Ramos (cell line): ENCODE measurements around the gene IPMK.
"Not testable (repeated sequence)": the region's sequence is repeated elsewhere in the genome, so short reads cannot be mapped to it uniquely, and the experiment has no call there.

Experiments
- in situ Hi-C: fragments of 300-500 bp; cut with MboI; formaldehyde crosslinking; loops from one replicate; pipeline ENCODE4 v1.14.3; 2022; ENCODE audit warnings: low sequenced_read_pairs; ENCODE audit not compliant: unreplicated experiment

IPMK gene

DNA sequence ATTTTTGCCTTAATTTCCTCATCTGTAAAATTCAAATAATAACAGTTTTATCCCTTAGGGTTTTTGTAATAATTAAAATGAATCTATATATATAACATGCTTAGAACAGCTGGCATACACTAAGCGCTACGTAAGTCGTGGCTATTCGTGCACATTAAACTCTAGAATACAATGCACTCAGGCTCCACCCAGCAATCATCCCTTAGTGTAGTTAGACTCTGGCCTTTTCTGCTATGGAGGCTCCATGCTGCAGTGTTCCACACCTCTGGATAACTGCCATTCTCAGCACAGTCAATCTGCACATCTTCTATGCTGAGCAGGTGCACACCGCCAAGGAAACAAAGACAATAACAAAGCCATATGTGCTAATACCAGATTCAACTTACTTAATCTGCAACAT lies 92.9 kb downstream of the IPMK start:
- in situ Hi-C loops: no loop called here

DNA sequence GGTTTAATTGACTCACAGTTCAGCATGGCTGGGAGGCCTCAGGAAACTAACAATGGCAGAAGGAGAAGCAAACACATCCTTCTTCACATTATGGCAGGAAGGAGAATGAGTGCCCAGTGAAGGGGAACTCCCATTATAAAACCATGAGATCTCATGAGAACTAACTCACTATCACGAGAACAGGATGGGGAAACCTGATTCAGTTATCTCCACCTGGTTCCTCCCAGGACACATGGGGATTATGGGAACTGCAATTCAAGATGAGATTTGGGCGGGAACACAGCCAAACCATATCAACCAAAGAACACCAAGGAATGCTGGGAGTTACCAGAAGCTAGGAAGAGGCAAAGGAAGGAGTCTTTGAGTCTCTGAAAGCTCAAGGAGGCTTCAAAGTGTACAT lies 94.3 kb downstream of the IPMK start:
- in situ Hi-C loops: no loop called here

DNA sequence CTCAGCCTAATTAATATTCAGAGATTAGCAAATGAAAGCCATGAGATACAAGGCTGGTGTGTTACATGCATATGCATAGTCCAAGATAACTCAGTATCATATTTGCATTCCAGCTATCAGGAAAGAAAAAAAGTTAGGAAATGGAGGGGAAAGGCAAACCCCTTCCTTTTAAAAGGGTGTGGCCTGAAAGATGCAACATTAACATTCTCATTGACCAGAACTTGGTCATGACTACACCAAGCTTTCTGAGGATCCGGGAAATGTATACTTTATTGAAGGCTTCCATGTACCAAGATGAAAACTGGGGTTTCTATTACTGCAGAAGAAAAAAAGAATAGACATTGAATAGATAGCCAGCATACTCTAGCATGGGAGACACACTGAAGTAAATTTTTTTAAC lies 96.5 kb downstream of the IPMK start:
- in situ Hi-C loops: no loop called here

DNA sequence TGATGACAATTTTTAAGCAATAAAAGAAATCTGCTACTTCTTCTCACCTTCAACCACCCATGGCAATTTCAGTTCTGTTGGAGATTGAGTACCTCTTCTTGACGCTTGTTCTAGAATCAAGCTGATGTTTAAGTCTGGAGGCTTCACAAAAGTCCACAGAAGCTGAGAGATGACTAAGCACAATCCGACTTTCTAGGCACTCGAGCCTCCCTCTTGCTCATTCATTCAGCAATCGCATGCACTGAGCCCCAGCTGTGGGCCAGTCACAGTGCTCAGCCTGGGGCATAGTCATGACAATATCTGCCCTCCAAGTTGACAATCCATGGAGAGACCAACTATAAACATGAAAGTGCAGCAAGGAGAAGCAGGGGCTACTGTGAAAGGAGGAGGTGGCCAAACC lies 103.2 kb downstream of the IPMK start:
- in situ Hi-C loops: no loop called here

DNA sequence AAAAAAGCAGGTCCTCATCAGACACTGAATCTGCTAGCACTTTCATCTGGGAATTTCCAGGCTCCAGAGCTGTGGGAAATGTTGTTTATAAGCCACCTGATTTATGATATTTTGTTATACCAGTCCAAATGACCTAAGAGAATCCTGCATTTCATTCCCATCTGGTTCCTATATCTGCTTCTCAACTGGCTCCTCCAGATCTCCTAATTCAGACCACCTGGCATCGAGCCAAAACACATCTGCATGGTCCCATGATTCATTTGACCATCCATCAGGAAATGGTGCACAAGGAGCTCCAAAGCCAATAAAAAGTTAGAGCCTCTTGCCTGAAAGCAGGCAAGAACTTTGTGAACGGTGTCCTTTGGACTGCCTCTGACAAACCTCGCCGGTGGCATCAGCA lies 108.9 kb downstream of the IPMK start:
- in situ Hi-C loops: no loop called here

DNA sequence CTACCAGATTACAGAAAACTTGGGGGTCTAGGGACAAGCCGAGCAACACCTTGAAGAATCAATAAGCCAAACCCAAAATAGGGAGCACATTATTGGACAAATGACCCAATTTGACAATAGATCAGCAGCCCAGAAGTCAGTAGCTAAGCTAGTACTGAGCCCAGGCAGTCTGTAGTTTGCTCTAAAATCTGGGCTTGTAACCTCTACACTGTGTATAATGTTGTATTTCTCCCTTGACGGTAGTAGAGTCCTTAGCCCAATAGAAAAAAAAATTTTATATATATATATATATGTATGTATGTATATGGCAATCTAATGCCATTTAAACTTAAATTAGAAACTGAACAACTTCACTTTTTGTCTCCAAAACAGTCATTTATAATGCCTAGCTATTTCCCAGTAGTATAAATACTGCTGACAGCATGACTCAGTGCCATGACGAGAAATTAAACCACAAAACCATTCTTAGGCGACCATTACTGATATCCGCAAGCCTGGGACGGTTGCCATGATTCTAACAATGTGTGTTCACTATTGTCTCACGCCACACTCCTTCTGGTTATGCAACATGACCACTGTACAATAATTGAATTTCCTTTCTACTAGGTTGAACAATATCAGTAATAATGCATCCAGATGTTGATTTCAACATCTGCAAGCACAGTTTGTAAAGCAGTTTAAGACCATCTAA lies 110.5 kb downstream of the IPMK start:
- in situ Hi-C loops: no loop called here

DNA sequence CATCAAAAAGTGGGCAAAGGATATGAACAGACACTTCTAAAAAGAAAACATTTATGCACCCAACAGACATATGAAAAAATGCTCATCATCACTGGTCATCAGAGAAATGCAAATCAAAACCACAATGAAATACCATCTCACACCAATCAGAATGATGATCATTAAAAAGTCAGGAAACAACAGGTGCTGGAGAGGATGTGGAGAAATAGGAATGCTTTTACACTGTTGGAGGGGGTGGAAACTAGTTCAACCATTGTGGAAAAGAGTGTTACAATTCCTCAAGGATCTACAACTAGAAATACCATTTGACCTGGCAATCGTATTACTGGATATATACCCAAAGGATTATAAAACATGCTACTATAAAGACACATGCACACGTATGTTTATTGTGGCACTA lies 111.8 kb downstream of the IPMK start:
- in situ Hi-C loops: not testable (repeated sequence)

DNA sequence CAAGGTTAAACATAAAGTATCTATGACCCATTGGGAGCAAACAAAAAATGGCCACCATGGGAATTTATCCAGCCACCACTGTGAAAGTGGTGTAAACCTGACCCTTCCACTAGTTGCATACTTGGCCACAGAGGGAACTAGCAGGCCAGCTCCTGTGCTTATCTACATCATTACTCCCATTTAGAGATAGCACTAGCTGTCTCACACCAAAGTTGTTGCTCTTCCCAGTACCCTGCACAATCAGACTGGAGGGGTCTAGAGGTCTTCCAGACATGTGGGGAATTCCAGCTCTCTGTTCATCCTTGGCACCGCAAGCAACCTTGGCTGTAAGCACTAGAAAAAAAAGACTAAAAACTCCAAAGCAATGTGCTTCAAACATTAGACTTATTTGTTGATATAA lies 113.9 kb downstream of the IPMK start:
- in situ Hi-C loops: no loop called here

DNA sequence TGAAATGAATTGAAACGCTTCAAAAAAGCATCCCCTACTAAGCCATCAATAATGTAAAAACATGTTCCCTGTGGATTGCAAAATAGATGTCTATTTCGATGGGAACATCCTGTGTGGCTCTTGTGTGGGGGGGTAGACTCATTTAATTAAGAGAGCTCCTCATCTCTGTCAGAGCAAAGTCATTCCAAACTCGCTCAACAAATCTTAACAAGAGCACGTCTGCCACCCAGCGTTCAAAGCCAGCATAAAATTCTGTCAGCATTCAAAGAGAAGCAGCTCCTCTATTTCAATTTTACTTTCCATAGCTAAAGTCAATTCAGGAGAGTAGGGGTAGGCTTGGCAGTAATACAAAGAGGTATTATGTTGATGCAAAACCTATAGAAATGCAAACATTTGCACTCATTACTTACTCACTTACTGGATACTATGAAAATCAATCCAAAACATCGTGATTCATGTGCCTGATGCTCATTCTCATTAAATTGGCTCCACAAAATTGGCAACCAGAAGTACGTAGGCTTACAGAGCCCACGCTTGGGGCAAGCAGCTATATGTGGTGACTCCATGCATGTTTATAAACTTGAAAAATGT lies 114.9 kb downstream of the IPMK start:
- in situ Hi-C loops: no loop called here

DNA sequence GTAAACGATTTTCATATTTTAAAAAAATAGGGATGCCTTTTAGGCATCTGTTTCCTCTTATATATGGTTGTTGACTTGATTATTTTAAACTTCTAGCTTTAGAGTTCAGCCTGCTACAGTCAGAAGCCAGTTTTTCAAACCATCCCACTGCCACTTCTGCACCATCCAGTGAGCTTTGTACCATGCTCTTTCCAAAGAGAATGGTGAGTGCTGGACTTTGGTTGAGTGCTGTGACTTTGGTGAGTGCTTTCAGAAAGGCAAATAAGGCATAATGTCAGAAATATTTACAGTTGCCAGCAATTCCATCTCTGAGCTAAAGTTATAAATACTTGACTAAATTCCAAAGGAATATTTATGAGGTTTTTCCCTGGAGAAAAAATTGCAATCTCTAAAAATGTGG lies 117.4 kb downstream of the IPMK start:
- in situ Hi-C loops: no loop called here

DNA sequence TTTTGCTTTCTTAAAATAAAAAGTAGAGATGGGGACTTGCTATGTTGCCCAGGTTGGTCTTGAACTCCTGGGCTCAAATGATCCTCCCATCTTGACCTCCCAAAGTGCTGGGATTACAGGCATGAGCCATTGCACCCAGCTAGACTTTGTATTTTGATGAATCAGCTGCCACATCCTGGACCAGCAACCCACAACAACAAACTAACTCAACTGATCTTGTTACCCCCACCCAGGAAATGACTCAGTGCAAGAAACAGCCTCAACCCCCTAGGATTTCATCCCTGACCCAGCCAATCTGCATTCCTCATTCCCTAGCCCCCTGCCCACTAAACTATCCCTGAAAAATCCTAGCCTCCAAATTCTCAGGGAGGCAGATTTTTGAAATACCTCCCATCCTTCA lies 123.8 kb downstream of the IPMK start:
- in situ Hi-C loops: loop anchor here (25.0 kb wide), 1 partner anchor 807 kb away; no protein-coding TSS in a partner anchor
